ENCODE results near the gene BCL2.

Gene BCL2

DNA sequence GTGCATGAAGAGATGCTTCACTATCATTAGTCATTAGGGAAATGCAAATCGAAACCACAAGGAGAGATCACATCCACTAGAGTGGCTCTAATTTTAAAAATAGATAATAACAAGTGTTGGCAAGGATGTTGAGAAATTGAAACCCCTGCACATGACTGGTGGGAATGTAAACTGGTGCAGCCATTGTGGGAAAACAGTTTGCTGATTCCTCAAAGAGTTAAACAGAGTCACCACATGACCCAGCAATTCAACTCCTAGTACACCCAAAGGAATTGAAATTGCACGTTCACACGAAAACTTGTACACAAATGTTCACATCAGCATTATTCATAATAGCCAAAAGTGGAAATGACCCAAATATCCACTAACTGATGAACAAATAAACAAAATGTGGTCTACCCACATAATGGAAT lies 179.5 kb downstream of the BCL2 start:
- no peak for DNase-seq (ENCODE audit: low read depth)

DNA sequence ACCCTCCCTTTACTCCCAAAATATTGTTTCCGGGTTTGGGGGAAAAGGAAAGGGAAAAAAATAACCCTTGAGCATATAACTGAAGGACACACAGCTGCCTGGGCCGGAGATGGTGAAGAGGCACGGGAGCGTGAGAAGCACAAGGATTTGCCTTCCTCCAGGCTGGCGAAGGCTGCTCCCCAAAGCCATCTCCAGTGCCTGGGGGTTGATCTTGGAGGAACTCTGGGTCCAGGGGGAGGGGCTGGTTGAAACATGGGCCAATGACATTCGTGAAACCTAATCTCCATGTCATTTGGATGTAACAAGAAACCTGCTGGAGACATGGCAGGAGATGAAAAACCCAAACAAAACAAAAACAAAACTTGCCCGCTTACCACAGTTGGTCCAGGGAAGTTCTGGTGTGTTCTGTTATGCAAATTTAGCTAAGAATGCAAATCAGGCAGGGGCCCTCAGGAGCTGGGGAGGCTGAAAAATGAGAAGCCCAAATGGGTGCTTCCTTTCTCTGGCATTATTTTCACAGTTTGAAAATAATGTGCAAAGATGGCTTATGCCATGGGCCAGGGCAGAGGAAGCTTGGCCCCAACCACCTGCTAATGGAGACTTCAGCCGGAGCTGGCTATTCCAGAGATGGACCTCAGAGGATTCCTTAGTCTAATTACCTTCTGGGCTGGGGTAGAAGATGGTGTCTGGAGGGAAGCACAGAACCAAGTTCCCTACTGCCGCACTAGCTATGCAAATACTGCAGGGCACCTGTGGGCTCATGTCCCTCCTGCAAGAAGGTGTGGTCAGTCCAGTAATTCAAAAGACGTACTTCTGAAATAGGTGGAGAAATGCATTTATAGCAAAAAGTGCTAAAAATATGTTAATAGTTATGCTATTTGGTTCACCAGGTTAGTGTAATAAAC lies 180.9 kb downstream of the BCL2 start:
- no peak for DNase-seq (ENCODE audit: low read depth)

DNA sequence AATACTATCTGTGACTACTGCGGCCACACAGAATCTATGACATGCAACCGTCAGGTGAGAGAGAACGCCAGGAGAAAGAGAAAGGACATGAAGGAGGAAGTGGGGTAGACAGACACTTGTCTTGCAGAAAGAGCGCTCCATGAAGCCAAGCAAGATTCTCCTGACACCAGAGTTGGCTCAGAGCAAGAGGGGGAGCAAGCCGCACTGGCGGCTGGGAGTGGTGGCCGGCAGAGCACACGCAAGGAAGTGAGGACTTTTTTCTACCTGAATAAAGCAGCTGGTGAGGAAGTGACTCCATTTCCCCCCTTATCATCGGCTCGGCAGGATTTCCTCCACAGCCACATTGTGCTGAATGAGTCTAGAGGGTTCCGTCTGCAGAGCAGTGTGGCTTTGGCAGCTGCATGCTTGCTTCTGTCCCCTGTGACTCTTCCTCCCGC lies 181.6 kb downstream of the BCL2 start:
- no peak for DNase-seq (ENCODE audit: low read depth)

DNA sequence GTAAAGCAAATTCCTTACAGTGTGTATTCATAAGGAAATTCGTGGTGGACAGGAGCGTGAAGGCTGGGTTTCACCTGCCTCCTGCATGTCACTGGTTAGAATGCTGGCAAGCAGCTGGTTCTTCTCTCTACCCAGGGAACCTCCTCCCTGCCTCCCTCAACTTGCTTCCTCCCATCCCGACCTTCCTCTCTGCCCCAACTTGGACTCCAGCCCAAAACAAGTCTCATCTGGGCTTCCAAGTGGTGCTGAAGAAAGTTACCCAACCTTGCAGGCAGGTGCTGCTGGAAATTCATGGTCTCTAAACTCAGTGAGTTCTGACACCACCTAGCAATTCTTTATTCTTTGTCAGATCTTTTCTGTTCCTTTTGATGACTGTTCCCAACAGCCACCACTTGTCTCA lies 184.5 kb downstream of the BCL2 start:
- no peak for DNase-seq (ENCODE audit: low read depth)

DNA sequence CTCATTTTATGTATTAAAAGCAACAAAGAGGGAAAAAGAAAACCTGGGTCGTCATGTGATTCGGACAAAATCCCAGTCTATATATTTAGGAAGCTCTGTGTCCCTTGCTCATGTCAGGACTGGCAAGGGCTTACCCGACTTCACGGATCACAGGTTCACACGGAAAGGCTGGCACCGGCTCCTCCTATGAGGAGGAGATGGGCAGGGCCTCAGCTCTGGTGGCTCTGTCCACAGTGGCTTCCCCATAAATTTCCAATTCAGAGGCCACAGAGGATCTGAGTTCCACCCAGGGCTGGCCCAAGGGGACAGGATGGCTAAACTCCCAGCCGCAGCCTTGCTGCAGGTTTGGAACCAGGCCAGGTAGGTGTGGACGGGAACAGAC lies 186.8 kb downstream of the BCL2 start:
- no peak for DNase-seq (ENCODE audit: low read depth)

DNA sequence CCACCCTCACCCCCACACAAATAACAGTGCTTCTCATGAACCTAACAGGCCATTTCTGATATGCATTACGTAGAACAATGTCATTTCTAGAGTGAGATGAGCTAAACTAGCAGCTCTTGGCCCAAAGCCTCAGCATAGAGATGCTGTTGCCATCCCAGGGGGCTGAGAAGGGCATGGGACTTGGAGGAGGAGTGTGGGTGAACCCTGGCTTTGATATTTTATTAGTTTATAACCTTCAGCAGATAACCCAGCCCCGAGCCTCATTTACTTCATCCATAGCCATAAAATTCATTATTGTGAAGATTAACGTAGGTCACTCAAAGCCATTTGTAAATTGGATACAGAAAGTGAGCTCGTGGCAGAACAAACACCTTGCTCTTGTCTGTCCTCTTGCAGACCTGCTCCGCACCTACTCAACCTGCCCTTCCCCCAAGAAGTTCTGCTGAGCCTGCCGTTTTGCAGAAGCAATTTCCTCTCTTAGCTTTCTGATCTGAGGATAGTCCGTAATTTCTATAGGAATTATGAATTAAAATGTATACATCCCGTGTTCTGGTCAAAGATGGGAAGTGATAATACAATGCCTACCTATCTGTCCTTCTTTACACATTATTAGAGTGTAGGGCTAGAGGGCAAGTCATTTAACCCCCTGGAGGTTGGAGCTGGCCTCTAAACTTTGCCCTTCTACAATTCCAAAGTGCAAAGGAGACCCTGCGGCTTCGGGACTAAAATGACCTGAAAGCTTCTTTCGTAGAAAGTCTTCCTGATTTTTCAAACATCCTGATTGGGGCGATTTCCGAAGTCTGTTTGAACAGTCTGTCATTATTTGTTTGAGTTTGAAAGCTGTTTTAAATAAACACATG lies 187.4 kb downstream of the BCL2 start:
- DNase-seq (ENCODE audit: low read depth): no peak

DNA sequence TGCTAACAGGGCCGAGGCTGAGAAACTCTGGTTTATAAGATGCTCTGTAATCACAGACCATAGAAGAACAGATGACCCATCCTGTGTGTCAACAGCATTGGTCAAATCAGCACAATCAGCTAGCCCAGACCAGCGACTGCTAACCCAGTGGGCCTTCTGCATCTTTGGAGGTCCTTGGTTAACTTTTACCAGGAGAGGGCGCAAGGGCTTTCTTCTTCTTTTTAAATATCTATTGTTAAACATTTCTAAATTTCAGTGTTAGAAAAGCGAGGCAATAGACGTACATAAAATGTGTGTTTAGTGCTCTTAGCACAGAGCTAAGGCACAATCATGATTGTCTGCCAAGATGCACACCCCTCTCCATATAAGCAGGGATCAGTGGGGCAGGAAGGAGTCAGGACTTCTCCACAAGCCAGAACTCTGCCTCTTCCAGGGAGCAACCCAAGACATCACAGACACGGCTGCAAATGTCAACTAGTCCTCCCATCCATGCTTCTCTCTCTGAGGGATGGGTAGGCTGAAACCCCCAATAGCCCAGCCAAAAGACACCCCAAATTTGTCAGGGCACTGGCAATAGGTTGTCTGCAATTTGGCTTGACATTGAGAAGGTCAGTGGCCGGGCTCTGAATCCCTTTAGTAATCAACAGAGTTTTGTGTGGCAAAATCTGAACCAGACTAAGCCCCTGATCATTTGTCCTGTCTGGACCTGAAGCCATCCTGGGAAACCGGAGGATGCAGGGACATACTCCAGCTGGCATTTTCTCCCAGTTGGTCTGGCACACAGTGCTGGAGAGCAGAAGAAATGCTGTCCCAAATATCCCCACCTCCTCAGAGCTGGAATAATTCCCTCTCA lies 188.2 kb downstream of the BCL2 start:
- peak; percentile 52 for DNase-seq (ENCODE audit: low read depth)

DNA sequence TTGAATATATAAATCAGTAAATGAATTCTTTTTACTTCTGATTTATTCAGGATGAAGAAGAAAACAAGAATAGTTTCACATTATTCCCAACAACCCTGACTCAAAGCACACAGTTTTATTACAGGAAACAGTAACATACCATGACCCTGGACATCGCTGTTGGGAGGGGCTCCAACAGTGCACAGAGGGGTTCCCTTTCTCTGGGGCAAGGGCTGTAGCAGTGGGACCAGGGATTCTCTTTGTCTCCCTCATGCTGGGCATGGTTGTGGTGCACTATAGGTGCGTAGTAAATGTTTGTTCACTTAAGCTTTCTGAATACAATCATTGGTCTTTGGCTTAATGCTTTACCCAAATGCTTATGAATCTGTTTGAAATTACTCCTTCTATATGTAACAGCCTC lies 189.4 kb downstream of the BCL2 start:
- DNase-seq (ENCODE audit: low read depth): no peak

DNA sequence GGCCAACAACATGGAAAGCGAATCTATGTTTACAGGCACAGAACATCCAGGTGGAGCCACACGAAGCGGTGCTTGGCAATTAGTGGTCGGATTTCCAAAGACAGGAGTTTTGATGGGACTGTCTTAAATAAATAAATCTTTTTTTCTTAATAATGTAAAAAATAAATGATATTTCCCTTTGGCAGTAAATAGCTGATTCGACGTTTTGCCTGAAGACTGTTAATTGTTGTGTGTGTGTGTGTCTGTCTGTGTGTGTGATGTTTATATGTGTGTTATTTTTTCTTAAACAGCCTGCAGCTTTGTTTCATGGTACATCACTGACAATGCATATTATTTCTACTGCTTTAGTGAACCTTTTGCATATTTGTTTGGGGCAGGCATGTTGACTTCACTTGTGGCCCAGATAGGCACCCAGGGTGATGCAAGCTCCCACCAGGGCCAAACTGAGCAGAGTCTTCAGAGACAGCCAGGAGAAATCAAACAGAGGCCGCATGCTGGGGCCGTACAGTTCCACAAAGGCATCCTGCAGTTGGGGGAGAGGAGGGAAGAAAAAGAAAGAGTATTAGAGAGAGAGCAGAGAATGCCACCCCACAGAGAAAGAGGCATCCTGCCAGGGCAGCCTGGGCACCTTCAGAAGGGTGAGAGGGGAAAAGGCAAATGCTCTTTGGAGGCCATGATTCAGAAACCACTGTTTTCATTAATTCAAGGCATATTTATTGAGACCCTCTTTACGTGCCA lies 191.2 kb downstream of the BCL2 start:
- no peak for DNase-seq (ENCODE audit: low read depth)

DNA sequence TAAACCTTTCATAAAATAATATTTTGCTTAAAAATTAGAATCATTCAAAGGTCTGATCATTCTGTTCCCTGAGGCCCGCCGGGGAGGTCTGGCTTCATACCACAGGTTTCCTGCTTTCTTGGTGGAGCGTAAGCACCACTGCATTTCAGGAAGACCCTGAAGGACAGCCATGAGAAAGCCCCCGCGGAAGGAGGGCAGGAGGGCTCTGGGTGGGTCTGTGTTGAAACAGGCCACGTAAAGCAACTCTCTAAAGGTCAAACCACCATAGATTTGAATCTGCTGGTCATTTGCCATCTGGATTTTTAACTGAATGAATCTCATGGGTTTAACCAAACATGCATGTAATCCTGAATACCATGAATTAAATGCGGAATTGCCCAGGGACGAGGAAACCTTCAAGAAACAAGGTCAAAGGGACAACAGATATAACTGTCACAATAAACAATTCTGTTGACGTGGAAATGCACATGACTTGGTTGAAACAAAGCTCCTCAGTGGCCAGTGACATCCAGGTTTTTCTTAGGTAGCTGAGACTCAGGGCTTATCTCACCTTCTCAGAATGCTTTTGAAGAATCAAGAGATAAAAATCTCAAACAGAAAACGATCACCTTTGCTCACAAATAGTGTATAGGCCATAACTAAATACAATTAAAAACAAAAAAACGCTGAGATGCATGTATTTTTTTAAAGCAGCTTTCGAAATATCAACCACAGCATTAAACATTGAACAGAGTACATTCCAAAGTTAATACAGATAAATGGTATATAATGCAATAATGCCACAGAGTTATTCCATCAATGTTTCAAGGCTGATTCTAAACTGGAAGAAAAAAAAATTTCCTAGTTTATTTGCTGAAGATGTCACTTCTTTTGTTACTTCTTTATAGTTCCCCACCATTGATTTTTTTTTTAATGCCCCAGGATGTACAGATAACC lies 193.2 kb downstream of the BCL2 start:
- peak; percentile 50 for DNase-seq (ENCODE audit: low read depth)

DNA sequence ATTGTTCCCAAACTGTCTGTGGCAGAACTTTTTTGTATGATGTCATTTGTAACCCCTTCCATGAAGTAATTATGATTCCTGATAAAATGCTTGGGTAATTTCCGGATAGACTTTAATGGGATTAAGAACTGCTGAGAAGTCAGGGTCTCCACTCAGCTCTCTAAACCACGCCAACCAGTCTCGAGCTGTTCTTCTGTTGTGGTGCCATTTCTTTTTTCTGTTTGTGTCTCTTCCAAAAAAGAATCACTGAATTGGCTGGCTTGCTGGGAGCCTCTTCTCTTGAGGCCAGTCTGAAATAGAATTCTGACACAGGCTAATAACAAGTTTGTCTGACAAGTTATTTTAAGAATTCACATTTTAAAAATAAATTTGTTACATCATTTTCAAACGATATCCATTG lies 198.9 kb downstream of the BCL2 start:
- DNase-seq (ENCODE audit: low read depth): no peak

DNA sequence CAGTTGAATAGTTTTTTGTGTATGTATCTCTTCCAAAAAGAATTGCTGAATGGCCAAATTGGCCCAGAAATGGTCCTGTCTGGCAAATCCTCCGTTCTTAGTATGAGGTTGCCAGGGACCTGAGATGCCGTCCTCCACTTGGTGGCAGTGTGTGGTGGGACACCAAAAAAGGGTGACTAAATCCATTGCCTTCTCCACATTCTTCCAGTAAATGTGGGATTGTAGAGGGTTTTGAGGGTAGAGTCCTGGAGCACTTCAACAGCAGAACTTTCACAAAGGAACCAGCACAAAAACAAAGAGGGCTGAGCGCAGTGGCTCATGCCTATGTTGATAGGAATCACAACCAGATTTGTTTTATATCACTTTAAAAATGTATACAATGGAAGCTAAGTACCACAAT lies 199.9 kb downstream of the BCL2 start:
- DNase-seq (ENCODE audit: low read depth): no peak

DNA sequence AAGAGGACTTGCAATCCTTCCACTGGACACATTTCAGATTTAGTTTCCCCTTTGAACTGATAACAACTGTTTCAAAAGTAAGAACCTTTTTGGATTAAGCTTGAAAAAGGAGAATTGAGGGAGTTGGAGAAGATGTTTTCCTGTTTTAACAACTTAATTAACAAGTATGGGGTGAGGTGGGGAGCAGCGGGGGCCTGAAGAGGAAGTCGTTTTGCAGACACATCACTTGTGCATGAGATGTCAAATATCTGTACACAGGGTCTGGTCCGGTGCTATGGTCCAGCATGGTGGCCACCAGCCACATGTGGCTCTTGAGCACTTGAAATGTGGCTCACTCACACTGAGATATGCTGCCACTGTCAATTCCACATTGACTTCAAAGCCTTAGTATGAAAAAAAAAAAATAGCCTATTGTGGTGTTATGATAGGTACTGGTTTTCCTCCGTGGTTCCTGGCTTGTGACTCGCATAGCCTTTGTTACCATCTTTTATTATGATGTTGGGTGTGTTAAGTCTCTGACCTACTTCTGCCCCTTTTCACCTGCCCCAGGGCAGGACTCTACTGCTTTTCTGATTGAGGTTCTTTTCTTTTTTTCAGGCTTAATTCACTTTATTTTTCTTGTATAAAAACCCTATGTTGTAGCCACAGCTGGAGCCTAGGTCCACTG lies 205.5 kb downstream of the BCL2 start:
- no peak for DNase-seq (ENCODE audit: low read depth)

DNA sequence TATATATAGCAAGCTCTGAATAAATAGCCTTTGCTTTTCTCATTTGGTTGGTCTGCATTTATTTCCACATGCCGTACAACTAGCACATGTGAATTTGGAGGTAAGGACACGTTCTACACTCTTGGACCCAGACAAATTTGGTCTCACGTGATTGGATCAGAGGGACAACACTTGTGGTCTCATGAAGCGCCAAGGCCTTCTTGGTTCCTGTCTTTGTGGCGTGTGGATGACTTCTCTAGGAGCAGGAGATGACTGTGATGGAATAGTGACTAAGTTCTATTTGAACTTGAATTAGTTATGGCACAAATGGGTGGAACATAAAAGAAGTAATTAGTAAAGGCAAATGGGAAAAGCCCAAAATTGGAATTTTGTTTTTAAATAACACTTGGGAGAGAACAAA lies 206.9 kb downstream of the BCL2 start:
- no peak for DNase-seq (ENCODE audit: low read depth)

DNA sequence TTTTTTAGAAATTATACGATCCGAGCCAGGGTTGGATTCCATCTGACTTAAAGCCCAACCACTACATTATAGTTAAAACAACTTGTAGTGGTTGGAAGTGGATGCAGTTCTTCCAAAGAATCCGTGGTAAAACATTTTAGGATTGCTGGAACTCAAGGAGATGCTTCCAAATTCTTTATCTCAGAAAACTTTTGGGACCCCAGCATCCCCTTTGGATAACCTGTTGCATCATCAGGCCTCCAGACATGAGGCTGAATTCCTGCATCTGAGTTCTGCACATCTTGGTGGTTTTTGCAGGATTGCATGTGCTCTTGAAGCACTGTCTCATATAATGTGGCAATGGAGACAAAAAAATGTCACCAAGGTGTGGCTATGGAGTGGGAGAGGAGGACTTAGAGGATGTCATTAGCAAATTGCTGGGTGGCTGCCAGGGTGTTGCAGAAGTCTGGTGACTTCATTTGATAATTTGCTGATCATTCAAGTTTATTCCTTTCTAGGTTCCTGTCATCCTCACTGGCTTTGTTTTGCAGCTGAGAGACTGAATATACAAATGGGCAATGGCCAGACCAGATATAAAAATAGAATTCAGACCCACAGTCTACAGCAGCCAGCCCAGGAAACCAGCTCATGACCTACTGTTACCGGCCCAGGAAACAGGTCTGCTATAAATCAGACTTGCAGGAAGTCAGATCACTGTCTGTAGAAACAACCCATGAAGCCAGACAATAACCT lies 207.7 kb downstream of the BCL2 start:
- DNase-seq (ENCODE audit: low read depth): no peak

DNA sequence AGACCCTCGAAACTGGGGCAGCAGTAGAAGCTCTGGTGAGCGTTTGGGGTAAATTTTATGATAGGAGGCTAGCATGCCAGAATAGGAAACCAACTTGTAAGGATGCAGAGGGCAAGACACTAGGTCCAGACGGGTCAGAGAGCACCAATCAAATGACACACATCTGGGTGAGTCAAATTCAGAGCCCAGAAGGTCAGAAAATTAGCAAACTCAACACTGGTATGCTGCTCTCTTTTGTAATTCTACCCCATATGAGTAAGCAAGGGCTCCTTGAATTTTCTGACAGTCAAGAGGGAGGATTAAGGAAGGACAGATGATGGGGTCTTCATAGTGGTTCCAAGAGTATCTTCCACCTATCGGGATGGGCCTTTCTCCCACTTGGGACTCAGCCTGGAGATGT lies 209.8 kb downstream of the BCL2 start:
- DNase-seq (ENCODE audit: low read depth): no peak

DNA sequence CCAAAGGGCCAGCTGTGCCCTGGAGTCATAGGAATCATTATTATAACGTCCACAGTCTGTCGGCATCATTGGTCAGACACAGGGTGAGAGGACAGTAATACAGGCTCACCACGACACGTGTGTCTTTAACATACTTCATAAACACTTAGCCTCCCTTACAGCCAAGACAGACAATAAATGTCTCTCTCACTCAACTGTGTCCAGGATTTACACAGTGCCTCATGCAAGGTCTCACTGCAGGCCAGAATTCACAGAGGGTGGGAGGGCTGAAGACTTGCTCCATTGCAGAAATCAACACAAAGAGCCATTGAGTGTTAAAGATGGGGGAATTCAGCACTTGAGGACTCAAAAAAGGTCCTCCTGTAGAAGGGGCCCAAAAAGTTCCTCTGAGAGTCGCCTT lies 210.5 kb downstream of the BCL2 start:
- DNase-seq (ENCODE audit: low read depth): no peak

DNA sequence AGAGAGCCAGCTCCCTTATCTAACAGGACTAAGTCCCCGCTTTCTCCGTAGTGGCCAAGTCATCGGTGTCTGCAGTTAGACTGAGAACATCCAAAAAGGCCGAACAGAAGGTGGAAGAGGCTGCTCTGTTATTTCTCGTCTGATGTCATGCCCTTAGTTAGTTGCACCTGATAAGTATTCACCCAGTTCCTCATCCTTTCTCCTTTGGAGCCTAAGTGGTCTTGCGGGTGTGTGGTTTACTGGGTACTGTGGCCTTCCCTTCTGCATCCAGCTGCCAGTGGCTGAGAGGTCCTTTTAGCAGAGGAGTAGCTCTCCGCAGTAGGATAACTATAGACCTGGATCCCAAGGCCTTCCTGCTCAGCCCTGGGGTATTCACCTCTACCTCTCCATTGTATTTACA lies 211.6 kb downstream of the BCL2 start:
- DNase-seq (ENCODE audit: low read depth): no peak

DNA sequence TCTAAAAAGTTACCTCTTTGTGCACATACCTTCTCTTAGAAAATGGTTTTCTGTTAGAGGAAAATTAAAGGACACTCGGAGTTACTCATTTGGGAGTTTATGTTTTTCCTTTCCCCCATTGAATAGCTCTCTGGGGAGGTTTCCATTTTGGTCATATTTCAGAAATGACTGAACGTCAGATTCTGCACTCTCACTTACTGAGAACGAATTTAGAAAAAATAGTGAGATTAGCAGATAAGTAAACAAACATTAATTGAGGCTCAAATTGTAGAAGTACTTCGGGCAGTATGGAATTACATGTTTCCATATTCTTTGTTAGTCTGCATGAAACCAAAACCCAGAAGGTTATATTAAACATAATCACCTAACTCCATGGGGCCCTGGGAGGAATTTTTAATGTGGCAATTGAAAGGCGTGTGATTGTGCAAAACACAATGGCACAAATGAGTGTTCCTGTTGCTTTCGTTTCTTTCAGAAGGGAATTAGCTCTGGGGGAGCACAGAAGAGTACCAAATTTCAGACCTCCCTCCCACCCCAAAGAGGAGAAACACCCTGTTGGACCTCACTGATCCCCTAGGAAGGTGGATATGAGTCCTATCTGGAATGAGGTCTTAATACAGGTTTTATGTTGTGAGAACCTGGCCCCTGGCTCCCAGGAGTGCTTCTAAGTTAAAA lies 212.3 kb downstream of the BCL2 start:
- no peak for DNase-seq (ENCODE audit: low read depth)

Measured in iris pigment epithelial cell (primary cell).